Thyroid gland (tissue), 4 donors: ENCODE results near the gene PRMT7. TPM values are rescaled to one million over a fixed set of nuclear protein-coding genes. Genes with fewer than 3 reads are reported as not detected.

ENCODE experiments used
- DNase-seq, 2 donors: peaks; one replicate each; pipeline ENCODE4 v3.0.0-alpha.2; 2019
- H3K27ac ChIP-seq, 3 donors: fragments of 200-600 bp; sonication (generic); 1 replicate in 2 of 3; 2 replicates in 1 of 3; pipeline ENCODE4 v1.5.1; 2016 to 2019; ENCODE audit warnings: mild to moderate bottlenecking in 1 of 3, moderate library complexity in 1 of 3
- H3K27me3 ChIP-seq: fragments of 200-600 bp; sonication (generic); one replicate; pipeline ENCODE4 v1.5.1; 2019
- H3K36me3 ChIP-seq, 2 donors: fragments of 200-600 bp; sonication (generic); one replicate each; pipeline ENCODE4 v1.5.1; 2016 to 2019
- H3K4me1 ChIP-seq, 2 donors: fragments of 200-600 bp; sonication (generic); one replicate each; pipeline ENCODE4 v1.5.1; 2017 to 2019
- H3K4me3 ChIP-seq, 3 donors: fragments of 200-600 bp; sonication (generic); replicated peaks in 1 of 3; 1 replicate in 2 of 3; 2 replicates in 1 of 3; pipeline ENCODE4 v1.5.1; 2016; ENCODE audit warnings: mild to moderate bottlenecking in 1 of 3
- H3K9me3 ChIP-seq: fragments of 200-600 bp; sonication (generic); one replicate; pipeline ENCODE4 v1.5.1; 2017
- CTCF ChIP-seq, 6 experiments: fragments of 200-600 bp in 3 of 6; fragments of 450-650 bp in 3 of 6; sonication (generic) in 3 of 6; IDR thresholded peaks; one replicate each; pipeline ENCODE4 v1.5.1; 2016 to 2019; ENCODE audit warnings: antibody characterized with exemption in 6 of 6, mild to moderate bottlenecking in 2 of 6, inconsistent platforms in 1 of 6, moderate library complexity in 1 of 6
- POLR2A ChIP-seq, 2 donors: fragments of 450-650 bp; IDR thresholded peaks; one replicate each; pipeline ENCODE4 v1.6.1; 2017; ENCODE audit warnings: antibody characterized with exemption in 2 of 2, mild to moderate bottlenecking in 2 of 2, moderate library complexity in 1 of 2
- WGBS, 2 donors: methylation state at CpG; one replicate each; pipeline ENCODE4 v1.1.5; 2017; 5-methylcytosine and 5-hydroxymethylcytosine counted together
- intact Hi-C: fragments of 100-400 bp; cut with DNase I; formaldehyde crosslinking; loops from one replicate; pipeline ENCODE4 v1.15.1; 2023
- total RNA-seq, 4 donors: library from RNA; depleted of rRNA; stranded (reverse); fragments of >200 nt; gene quantifications; one replicate each; pipeline ENCODE4 v1.2.3, GENCODE V29; 2016

The PRMT7 gene
- total RNA-seq, 4 donors from 2014 or later: 41.7 to 57.0 (median 46.9) TPM

GRCh38 chr16:68300734-68301459 is 9.9 kb upstream of the PRMT7 start:
- Histone ChIP-seq H3K36me3 (peaks cover 53 to 65% of the 10 kb centered on the region in 2 donors), H3K4me3 (no peak overlapping the region), H3K27me3 (no peaks in the 10 kb centered on the region), H3K27ac (no peak overlapping the region), H3K9me3 (no peaks in the 10 kb centered on the region), H3K4me1 (peaks cover 0 to 20% of the 10 kb centered on the region in 2 donors)
- 82 to 86% methylated on average over 7 of the region's 7 CpGs for WGBS, 2 donors
- TF ChIP-seq POLR2A (IDR thresholded peaks at IDR 0.05): no peak
- no peak for DNase-seq
- intact Hi-C loops: no loop called here

- TF ChIP-seq POLR2A (IDR thresholded peaks at IDR 0.05) (no peak), CTCF (IDR thresholded peaks at IDR 0.05) (no peak)
- no peaks in the 10 kb centered on the region for H3K27me3 ChIP-seq
- H3K36me3 ChIP-seq: peaks cover 22 to 36% of the 10 kb centered on the region in 2 donors
- WGBS, 2 donors: 93 to 96% methylated on average over 3 of the region's 3 CpGs
- no peak for DNase-seq
- no peak overlapping the region for H3K4me3 ChIP-seq
- H3K27ac ChIP-seq: no peak overlapping the region
- intact Hi-C loops: no loop called here
- H3K4me1 ChIP-seq: peaks cover 15 to 16% of the 10 kb centered on the region in 2 donors
- no peaks in the 10 kb centered on the region for H3K9me3 ChIP-seq
Measured at GRCh38 chr16:68306633-68307032, 4.2 kb upstream of the PRMT7 start.

GRCh38 chr16:68309799-68310198 is 1.0 kb upstream of the PRMT7 start:
- 34 to 37% methylated on average over 6 of the region's 6 CpGs for WGBS, 2 donors
- Histone ChIP-seq H3K36me3 (peaks cover 9 to 15% of the 10 kb centered on the region in 2 donors), H3K27ac (peak overlapping the region in 2 of 3 donors; percentile 2 to 76), H3K4me1 (peaks cover 19 to 27% of the 10 kb centered on the region in 2 donors), H3K4me3 (peak overlapping the region; percentile 62 to 96 (median 89)), H3K27me3 (no peaks in the 10 kb centered on the region), H3K9me3 (no peaks in the 10 kb centered on the region)
- intact Hi-C loops: no loop called here
- no peak for DNase-seq
- no peak for TF ChIP-seq POLR2A (IDR thresholded peaks at IDR 0.05)
- TF ChIP-seq CTCF (IDR thresholded peaks at IDR 0.05): no peak

GRCh38 chr16:68310437-68310773 is 414 bp upstream of the PRMT7 start:
- intact Hi-C loops: no loop called here
- peaks cover 9 to 15% of the 10 kb centered on the region in 2 donors for H3K36me3 ChIP-seq
- WGBS, 2 donors: 0% methylated on average over 1 of the region's 29 CpGs; no CpG with 5 or more reads in 1 of the 2 donors
- DNase-seq: no peak
- TF ChIP-seq CTCF (IDR thresholded peaks at IDR 0.05): peak in 1 of 6 experiments; percentile 18
- no peak for TF ChIP-seq POLR2A (IDR thresholded peaks at IDR 0.05)
- H3K27ac ChIP-seq: peak overlapping the region; percentile 15 to 77 (median 76)
- no peaks in the 10 kb centered on the region for H3K27me3 ChIP-seq
- no peaks in the 10 kb centered on the region for H3K9me3 ChIP-seq
- H3K4me1 ChIP-seq: peaks cover 19 to 27% of the 10 kb centered on the region in 2 donors
- peak overlapping the region; percentile 62 to 96 (median 89) for H3K4me3 ChIP-seq

GRCh38 chr16:68313116-68313515 is 2.3 kb downstream of the PRMT7 start:
- intact Hi-C loops: no loop called here
- H3K27me3 ChIP-seq: no peaks in the 10 kb centered on the region
- H3K4me3 ChIP-seq: no peak overlapping the region
- no peak for DNase-seq
- no peaks in the 10 kb centered on the region for H3K9me3 ChIP-seq
- H3K27ac ChIP-seq: no peak overlapping the region
- peaks cover 0 to 9% of the 10 kb centered on the region in 2 donors for H3K36me3 ChIP-seq
- 84 to 90% methylated on average over 4 of the region's 4 CpGs for WGBS, 2 donors
- TF ChIP-seq CTCF (IDR thresholded peaks at IDR 0.05) (no peak), POLR2A (IDR thresholded peaks at IDR 0.05) (no peak)
- H3K4me1 ChIP-seq: peaks cover 19 to 27% of the 10 kb centered on the region in 2 donors
